Neural cell (in vitro differentiated cells): Measurements from ENCODE around the gene FAM120C. TPM values are rescaled to one million over a fixed set of nuclear protein-coding genes. Genes with fewer than 3 reads are reported as not detected.

ENCODE experiments used
- H2AFZ ChIP-seq: fragments of 200-600, 300-800 bp; sonication (generic), shearing (Covaris generic); 2 replicates; pipeline ENCODE4 v1.6.0; 2014; ENCODE audit warnings: low read depth, mild to moderate bottlenecking, antibody characterized with exemption, low read length, moderate library complexity
- H3F3A ChIP-seq: fragments of 200-600 bp; shearing (Covaris generic); 2 replicates; pipeline ENCODE4 v1.6.1; 2016; ENCODE audit warnings: mild to moderate bottlenecking, moderate library complexity, mixed read lengths, antibody characterized with exemption, low read length; ENCODE audit not compliant: insufficient read depth, poor library complexity, severe bottlenecking
- H3K27ac ChIP-seq: fragments of 200-600, 300-800 bp; sonication (generic), shearing (Covaris generic); 2 replicates; pipeline ENCODE4 v1.5.1; 2014; ENCODE audit warnings: mild to moderate bottlenecking, low read length, moderate library complexity
- H3K27me3 ChIP-seq: fragments of 300-800, 200-600 bp; sonication (generic), shearing (Covaris generic); 2 replicates; pipeline ENCODE4 v1.6.0; 2014; ENCODE audit warnings: mild to moderate bottlenecking, low read depth, low read length, moderate library complexity; ENCODE audit not compliant: insufficient read depth
- H3K36me3 ChIP-seq: fragments of 300-800, 200-600 bp; sonication (generic), shearing (Covaris generic); 2 replicates; pipeline ENCODE4 v1.5.1; 2014; ENCODE audit warnings: mild to moderate bottlenecking, antibody characterized with exemption, low read length, moderate library complexity; ENCODE audit not compliant: insufficient read depth
- H3K4me2 ChIP-seq: fragments of 300-800, 200-600 bp; sonication (generic), shearing (Covaris generic); 2 replicates; pipeline ENCODE4 v1.6.0; 2014; ENCODE audit warnings: mild to moderate bottlenecking, low read length
- H3K4me3 ChIP-seq: fragments of 300-800, 200-600 bp; sonication (generic), shearing (Covaris generic); 2 replicates; pipeline ENCODE4 v1.5.1; 2014; ENCODE audit warnings: mild to moderate bottlenecking, low read length, moderate library complexity
- H3K79me2 ChIP-seq: fragments of 200-600 bp; shearing (Covaris generic); replicated peaks from 2 replicates; pipeline ENCODE4 v1.6.0; 2014; ENCODE audit warnings: mild to moderate bottlenecking, low read length, moderate library complexity; ENCODE audit not compliant: insufficient read depth
- H3K9ac ChIP-seq: fragments of 300-800, 200-600 bp; sonication (generic), shearing (Covaris generic); 2 replicates; pipeline ENCODE4 v1.6.1; 2016; ENCODE audit warnings: mild to moderate bottlenecking, low read length, mixed read lengths
- H3K9me2 ChIP-seq: fragments of 200-600 bp; shearing (Covaris generic); 2 replicates; pipeline ENCODE4 v1.6.1; 2016; ENCODE audit warnings: mild to moderate bottlenecking, low read length, mixed read lengths; ENCODE audit not compliant: insufficient read depth
- H3K9me3 ChIP-seq: fragments of 200-600, 300-800 bp; sonication (generic), shearing (Covaris generic); 2 replicates; pipeline ENCODE4 v1.6.1; 2016; ENCODE audit warnings: mild to moderate bottlenecking, mixed run types, low read length, moderate library complexity, mixed read lengths
- H4K20me1 ChIP-seq: fragments of 200-600 bp; shearing (Covaris generic); 2 replicates; pipeline ENCODE4 v1.6.1; 2016; ENCODE audit warnings: mild to moderate bottlenecking, mixed run types; ENCODE audit not compliant: insufficient read depth
- EP300 ChIP-seq: fragments of 450-650 bp; conservative IDR thresholded peaks from 2 replicates; pipeline ENCODE4 v1.6.1; 2014; ENCODE audit warnings: antibody characterized with exemption, mild to moderate bottlenecking, moderate library complexity; ENCODE audit not compliant: poor library complexity, severe bottlenecking
- EZH2 ChIP-seq: fragments of 200-600, 300-800 bp; shearing (Covaris generic), sonication (generic); IDR thresholded peaks from 2 replicates; pipeline ENCODE4 v1.6.1; 2014; ENCODE audit warnings: antibody characterized with exemption, low read length, borderline replicate concordance, mild to moderate bottlenecking; ENCODE audit not compliant: insufficient read depth, poor library complexity, severe bottlenecking
- MXI1 ChIP-seq: fragments of 450-650 bp; conservative IDR thresholded peaks from 2 replicates; pipeline ENCODE4 v1.6.1; 2014; ENCODE audit warnings: antibody characterized with exemption, mild to moderate bottlenecking; ENCODE audit not compliant: poor library complexity, severe bottlenecking
- POLR2AphosphoS5 ChIP-seq: IDR thresholded peaks from 2 replicates; pipeline ENCODE4 v1.6.1; 2012
- RAD21 ChIP-seq: fragments of 450-650 bp; conservative IDR thresholded peaks from 2 replicates; pipeline ENCODE4 v1.6.1; 2014; ENCODE audit warnings: antibody characterized with exemption, mild to moderate bottlenecking, moderate library complexity
- SMC3 ChIP-seq: fragments of 450-650 bp; conservative IDR thresholded peaks from 2 replicates; pipeline ENCODE4 v1.6.1; 2014; ENCODE audit warnings: antibody characterized with exemption, mild to moderate bottlenecking, moderate library complexity; ENCODE audit not compliant: poor library complexity
- TAF1 ChIP-seq: IDR thresholded peaks from 2 replicates; pipeline ENCODE4 v1.6.1; 2012; ENCODE audit warnings: low read depth
- polyA plus RNA-seq: library from polyadenylated mRNA; depleted of rRNA; stranded (reverse); fragments of >200 nt; gene quantifications from 2 replicates; pipeline ENCODE4 v1.2.3, GENCODE V29; 2014
- TF ChIP-seq, protein P1 (sequence below): fragments of 450-650 bp; IDR thresholded peaks from 2 replicates; pipeline ENCODE4 v1.5.1; 2014; ENCODE audit warnings: antibody characterized with exemption, mild to moderate bottlenecking, moderate library complexity; ENCODE audit not compliant: poor library complexity, severe bottlenecking
- TF ChIP-seq, protein P2 (sequence below): IDR thresholded peaks from 2 replicates; pipeline ENCODE4 v1.6.1; 2012; ENCODE audit warnings: borderline replicate concordance

The FAM120C gene
- polyA plus RNA-seq, 1 donor from 2014 or later = 2.5 TPM

- H3K9me3 ChIP-seq = no peaks in the 10 kb centered on the region
- H3K79me2 ChIP-seq = no peaks in the 10 kb centered on the region
- no peaks in the 10 kb centered on the region for H3K27me3 ChIP-seq
- no peak overlapping the region for H3K9ac ChIP-seq
- TF ChIP-seq SMC3 (no peak), EP300 (no peak), RAD21 (no peak), EZH2 (no peak), MXI1 (no peak), TAF1 (no peak), POLR2AphosphoS5 (no peak)
- TF ChIP-seq, protein P1, sequence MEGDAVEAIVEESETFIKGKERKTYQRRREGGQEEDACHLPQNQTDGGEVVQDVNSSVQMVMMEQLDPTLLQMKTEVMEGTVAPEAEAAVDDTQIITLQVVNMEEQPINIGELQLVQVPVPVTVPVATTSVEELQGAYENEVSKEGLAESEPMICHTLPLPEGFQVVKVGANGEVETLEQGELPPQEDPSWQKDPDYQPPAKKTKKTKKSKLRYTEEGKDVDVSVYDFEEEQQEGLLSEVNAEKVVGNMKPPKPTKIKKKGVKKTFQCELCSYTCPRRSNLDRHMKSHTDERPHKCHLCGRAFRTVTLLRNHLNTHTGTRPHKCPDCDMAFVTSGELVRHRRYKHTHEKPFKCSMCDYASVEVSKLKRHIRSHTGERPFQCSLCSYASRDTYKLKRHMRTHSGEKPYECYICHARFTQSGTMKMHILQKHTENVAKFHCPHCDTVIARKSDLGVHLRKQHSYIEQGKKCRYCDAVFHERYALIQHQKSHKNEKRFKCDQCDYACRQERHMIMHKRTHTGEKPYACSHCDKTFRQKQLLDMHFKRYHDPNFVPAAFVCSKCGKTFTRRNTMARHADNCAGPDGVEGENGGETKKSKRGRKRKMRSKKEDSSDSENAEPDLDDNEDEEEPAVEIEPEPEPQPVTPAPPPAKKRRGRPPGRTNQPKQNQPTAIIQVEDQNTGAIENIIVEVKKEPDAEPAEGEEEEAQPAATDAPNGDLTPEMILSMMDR = no peak
- TF ChIP-seq, protein P2, sequence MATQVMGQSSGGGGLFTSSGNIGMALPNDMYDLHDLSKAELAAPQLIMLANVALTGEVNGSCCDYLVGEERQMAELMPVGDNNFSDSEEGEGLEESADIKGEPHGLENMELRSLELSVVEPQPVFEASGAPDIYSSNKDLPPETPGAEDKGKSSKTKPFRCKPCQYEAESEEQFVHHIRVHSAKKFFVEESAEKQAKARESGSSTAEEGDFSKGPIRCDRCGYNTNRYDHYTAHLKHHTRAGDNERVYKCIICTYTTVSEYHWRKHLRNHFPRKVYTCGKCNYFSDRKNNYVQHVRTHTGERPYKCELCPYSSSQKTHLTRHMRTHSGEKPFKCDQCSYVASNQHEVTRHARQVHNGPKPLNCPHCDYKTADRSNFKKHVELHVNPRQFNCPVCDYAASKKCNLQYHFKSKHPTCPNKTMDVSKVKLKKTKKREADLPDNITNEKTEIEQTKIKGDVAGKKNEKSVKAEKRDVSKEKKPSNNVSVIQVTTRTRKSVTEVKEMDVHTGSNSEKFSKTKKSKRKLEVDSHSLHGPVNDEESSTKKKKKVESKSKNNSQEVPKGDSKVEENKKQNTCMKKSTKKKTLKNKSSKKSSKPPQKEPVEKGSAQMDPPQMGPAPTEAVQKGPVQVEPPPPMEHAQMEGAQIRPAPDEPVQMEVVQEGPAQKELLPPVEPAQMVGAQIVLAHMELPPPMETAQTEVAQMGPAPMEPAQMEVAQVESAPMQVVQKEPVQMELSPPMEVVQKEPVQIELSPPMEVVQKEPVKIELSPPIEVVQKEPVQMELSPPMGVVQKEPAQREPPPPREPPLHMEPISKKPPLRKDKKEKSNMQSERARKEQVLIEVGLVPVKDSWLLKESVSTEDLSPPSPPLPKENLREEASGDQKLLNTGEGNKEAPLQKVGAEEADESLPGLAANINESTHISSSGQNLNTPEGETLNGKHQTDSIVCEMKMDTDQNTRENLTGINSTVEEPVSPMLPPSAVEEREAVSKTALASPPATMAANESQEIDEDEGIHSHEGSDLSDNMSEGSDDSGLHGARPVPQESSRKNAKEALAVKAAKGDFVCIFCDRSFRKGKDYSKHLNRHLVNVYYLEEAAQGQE = no peak
- H2AFZ ChIP-seq = no peak overlapping the region
- no peaks in the 10 kb centered on the region for H4K20me1 ChIP-seq
- no peak overlapping the region for H3K4me2 ChIP-seq
- H3K36me3 ChIP-seq = no peaks in the 10 kb centered on the region
- no peaks in the 10 kb centered on the region for H3K9me2 ChIP-seq
- H3F3A ChIP-seq = no peaks in the 10 kb centered on the region
- H3K4me3 ChIP-seq = no peak overlapping the region
- no peak overlapping the region for H3K27ac ChIP-seq
Measured at GRCh38 chrX:54089191-54089590, 93.9 kb downstream of the FAM120C start.

DNA sequence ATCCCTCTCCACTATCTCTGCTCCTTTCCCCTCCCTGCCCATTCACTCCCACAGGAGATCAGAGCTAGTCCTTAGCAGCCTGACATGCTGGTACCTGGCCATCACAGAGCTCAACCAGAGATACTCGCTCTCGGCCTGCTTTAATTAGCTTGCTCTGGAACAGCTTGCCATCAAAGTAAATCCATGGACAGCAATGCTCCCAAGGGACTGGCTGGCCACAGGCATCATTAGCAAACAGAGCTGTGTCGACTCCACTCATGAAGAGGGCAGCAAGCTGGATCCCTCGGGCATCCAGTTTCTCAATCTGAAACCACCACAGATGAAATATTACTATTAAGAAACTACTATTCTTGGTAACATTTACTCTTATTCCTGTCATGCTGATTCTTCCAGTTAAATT is 95.4 kb downstream of the FAM120C start:
- Histone ChIP-seq H3K9me2 (no peaks in the 10 kb centered on the region), H3K9me3 (no peaks in the 10 kb centered on the region), H3K79me2 (no peaks in the 10 kb centered on the region), H3K4me2 (no peak overlapping the region), H3F3A (no peaks in the 10 kb centered on the region), H3K36me3 (no peaks in the 10 kb centered on the region), H3K9ac (no peak overlapping the region), H4K20me1 (no peaks in the 10 kb centered on the region), H3K4me3 (no peak overlapping the region), H2AFZ (no peak overlapping the region), H3K27ac (no peak overlapping the region), H3K27me3 (no peaks in the 10 kb centered on the region)
- TF ChIP-seq EZH2 (no peak), MXI1 (no peak), TAF1 (no peak), EP300 (no peak), RAD21 (no peak), SMC3 (no peak), POLR2AphosphoS5 (no peak)
- TF ChIP-seq, protein P1 = no peak
- TF ChIP-seq, protein P2 = no peak
